ENCODE results near the gene BRF1.
"Not testable (repeated sequence)": the region's sequence is repeated elsewhere in the genome, so short reads cannot be mapped to it uniquely, and the experiment has no call there.

The BRF1 gene

DNA sequence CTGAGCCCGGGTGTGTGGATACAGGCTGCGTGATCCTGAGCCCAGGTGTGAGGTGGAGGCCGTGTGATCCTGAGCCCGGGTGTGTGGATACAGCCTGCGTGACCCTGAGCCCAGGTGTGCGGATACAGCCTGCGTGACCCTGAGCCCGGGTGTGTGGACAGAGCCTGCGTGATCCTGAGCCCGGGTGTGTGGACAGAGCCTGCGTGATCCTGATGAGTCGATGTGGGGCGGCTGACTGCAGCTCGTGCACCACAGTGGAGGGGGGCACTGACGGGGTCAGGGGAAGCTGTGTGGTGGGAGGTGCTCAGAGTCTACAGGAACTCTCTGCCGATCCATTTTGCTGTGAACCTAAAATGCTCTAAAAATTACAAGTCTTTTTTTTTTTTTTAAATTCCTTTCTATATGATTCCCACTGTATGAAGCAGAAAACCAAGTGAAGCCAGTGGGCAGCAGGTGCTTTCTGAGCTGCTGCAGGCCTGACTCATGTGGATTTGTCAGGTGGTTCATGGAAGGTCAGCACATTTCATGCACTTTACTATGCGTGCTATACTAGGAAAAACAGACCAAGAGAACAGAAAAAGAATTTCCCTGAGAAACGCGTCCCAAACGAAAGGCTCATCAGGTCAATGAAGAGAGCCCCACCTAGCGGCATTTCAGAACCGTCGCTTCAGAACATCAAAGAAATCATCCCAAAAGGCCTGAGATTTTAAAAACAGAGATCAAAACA lies 19.3 kb downstream of the BRF1 start:
- POLR2A ChIA-PET (ENCODE audit: low non-redundant PET), result no interaction called here
- H3K27ac ChIP-seq, result 0 out of 2 replicates have a peak overlapping the region, but pooled peaks have one; percentile 8
- peak; percentile 57 for DNase-seq (ENCODE audit: low spot score)
- CTCF ChIA-PET, result interaction anchor here (0.6 to 0.9 kb wide), 6 partner anchors 14 to 255 kb away, joined by 3 to 6 read pairs (median 4); no protein-coding TSS in a partner anchor
- TF ChIP-seq, protein P1, sequence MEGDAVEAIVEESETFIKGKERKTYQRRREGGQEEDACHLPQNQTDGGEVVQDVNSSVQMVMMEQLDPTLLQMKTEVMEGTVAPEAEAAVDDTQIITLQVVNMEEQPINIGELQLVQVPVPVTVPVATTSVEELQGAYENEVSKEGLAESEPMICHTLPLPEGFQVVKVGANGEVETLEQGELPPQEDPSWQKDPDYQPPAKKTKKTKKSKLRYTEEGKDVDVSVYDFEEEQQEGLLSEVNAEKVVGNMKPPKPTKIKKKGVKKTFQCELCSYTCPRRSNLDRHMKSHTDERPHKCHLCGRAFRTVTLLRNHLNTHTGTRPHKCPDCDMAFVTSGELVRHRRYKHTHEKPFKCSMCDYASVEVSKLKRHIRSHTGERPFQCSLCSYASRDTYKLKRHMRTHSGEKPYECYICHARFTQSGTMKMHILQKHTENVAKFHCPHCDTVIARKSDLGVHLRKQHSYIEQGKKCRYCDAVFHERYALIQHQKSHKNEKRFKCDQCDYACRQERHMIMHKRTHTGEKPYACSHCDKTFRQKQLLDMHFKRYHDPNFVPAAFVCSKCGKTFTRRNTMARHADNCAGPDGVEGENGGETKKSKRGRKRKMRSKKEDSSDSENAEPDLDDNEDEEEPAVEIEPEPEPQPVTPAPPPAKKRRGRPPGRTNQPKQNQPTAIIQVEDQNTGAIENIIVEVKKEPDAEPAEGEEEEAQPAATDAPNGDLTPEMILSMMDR (conservative IDR thresholded peaks at IDR 0.05; ENCODE audit: low read depth), result peak; percentile 79

DNA sequence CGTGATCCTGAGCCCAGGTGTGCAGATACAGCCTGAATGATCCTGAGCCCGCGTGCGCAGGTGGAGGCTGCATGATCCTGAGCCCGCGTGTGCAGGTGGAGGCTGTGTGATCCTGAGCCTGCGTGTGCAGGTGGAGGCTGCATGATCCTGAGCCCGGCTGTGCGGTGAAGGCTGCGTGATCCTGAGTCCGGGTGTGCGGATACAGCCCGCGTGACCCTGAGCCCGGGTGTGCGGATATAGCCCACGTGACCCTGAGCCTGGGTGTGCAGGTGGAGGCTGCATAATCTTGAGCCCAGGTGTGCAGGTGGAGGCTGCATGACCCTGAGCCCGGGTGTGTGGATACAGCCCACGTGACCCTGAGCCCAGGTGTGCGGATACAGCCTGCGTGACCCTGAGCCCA lies 20.3 kb downstream of the BRF1 start:
- CTCF ChIA-PET, result no interaction called here
- no peak for DNase-seq (ENCODE audit: low spot score)
- H3K27ac ChIP-seq, result no peak overlapping the region
- POLR2A ChIA-PET (ENCODE audit: low non-redundant PET), result no interaction called here
- TF ChIP-seq, protein P1 (conservative IDR thresholded peaks at IDR 0.05; ENCODE audit: low read depth), result no peak

DNA sequence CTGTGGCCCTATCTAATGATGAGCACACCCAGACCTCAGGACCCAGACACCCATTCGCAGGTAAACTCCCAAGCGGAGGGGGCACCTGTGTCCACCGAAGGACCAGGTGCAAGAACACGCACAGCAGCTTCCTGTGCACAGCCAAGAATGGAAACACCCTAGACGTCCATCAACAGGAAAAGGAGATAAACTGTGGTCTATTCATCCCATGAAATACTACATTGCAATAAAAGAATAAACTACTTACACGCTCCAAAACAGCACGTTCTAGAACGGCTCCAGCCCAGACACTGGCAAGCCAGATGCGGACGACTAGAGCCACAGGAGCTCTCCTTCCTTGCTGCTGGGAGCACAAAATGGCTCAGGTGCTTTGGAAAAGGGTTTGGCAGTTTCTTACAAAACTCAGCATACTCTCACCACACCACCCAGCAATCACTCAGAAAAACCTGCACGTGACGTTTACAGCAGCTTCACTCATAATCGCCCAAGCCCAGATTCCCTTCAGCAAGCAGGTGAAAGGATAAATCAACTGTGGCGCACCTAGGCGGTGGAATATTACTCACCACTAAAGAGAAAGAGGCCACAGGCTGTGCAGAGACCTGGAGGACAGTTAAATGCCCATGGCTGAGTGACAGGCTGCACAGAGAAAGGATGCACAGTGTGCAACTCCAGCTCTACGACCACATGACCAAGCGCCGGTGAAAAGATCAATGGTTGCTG lies 21.0 kb downstream of the BRF1 start:
- POLR2A ChIA-PET (ENCODE audit: low non-redundant PET), result no interaction called here
- TF ChIP-seq, protein P1 (conservative IDR thresholded peaks at IDR 0.05; ENCODE audit: low read depth), result no peak
- CTCF ChIA-PET, result no interaction called here

DNA sequence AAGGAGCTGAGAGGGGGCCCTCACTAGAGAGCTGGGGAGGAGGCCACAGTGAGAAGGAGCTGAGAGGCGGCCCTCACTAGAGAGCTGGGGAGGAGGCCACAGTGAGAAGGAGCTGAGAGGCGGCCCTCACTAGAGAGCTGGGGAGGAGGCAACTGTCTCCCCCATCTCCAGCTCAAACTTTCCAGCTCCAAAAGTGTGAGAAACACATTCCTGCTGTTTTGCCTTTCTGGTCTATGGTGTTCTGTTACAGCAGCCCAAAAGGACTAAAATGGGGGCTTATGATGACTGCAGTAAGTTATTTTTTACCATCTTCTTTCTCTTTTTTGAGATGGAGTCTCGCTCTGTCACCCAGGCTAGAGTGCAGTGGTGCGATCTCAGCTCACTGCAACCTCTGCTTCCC lies 23.4 kb downstream of the BRF1 start:
- H3K27ac ChIP-seq; POLR2A ChIA-PET (ENCODE audit: low non-redundant PET); DNase-seq (ENCODE audit: low spot score); CTCF ChIA-PET: not testable (repeated sequence)

More for the DNA sequence above, 21.0 kb downstream of the BRF1 start:
- no peak overlapping the region for H3K27ac ChIP-seq
- no peak for DNase-seq (ENCODE audit: low spot score)

DNA sequence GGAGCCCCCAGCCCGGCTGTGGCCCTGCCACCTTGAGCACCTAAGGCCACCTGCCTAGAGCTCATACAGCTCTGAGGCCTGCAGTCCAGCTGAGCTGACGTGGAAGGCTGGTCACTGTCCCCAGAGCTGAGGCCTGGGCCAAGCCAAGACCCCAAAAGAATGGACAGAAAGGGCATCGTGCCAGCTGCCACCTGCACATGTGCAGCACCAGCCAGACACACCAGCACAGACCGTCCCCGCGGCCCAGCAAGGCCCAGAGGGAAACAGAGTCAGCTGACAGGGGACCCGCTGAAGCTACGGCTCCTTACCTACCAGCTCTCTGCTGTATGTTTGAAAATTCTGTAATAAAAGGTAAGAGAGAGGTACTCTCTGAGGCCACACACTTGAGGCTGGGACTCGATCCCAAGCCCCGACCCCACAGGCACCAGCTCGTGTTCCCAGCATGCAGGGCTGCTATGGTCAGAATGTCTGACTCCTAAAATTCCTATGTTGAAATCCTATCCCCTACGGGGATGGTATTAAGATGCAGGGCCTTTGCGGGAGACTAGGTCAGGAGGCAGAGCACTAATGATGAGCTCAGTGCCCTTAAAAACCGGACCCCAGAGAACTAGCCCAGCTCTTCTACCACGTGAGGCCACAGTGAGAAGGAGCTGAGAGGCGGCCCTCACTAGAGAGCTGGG lies 25.4 kb downstream of the BRF1 start:
- POLR2A ChIA-PET (ENCODE audit: low non-redundant PET), result no interaction called here
- no peak overlapping the region for H3K27ac ChIP-seq
- no peak for DNase-seq (ENCODE audit: low spot score)
- CTCF ChIA-PET, result interaction anchor here (0.6 to 0.7 kb wide), 3 partner anchors 106 to 1441 kb away, joined by 3 to 4 read pairs (median 3); no protein-coding TSS in a partner anchor
- TF ChIP-seq, protein P1 (conservative IDR thresholded peaks at IDR 0.05; ENCODE audit: low read depth), result no peak

DNA sequence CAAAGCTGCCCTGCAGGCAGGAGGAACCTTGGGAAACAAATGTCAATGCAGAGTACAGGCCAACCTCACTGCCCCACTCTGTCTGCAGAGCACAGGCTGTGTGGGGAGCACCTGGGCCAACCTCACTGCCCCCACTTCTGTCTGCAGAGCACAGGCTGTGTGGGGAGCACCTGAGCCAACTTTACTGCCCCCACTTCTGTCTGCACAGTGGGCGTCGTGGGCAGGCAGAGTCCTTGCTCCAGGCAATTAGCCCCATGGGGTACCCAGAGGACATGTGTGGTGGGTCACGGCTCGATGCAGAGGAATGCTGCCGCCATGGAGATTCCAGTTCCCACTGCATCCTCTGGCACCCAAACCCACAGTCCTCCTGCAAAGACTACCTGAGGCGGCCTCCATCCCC lies 26.2 kb downstream of the BRF1 start:
- no peak for DNase-seq (ENCODE audit: low spot score)
- ChIA-PET POLR2A (ENCODE audit: low non-redundant PET) (no interaction called here), CTCF (interaction anchor here (0.6 kb wide), 1 partner anchor 1442 kb away, joined by 3 read pairs; no protein-coding TSS in a partner anchor)
- H3K27ac ChIP-seq, result no peak overlapping the region
- TF ChIP-seq, protein P1 (conservative IDR thresholded peaks at IDR 0.05; ENCODE audit: low read depth), result no peak

Data from RWPE1 (cell line).